ENCODE measurements around the gene CDK8. TPM values are rescaled to one million over a fixed set of nuclear protein-coding genes. Genes with fewer than 3 reads are reported as not detected.

The CDK8 gene
- total and polyA plus RNA-seq, 9 of the 15 experiments (the other 6 are each of a cell fraction or from before 2014, with no cell fraction given), result 11.3 to 33.7 (median 20.3) TPM

GRCh38 chr13:26253787-26254582, at the start of gene CDK8 (continued):
- TF ChIP-seq, protein P1, sequence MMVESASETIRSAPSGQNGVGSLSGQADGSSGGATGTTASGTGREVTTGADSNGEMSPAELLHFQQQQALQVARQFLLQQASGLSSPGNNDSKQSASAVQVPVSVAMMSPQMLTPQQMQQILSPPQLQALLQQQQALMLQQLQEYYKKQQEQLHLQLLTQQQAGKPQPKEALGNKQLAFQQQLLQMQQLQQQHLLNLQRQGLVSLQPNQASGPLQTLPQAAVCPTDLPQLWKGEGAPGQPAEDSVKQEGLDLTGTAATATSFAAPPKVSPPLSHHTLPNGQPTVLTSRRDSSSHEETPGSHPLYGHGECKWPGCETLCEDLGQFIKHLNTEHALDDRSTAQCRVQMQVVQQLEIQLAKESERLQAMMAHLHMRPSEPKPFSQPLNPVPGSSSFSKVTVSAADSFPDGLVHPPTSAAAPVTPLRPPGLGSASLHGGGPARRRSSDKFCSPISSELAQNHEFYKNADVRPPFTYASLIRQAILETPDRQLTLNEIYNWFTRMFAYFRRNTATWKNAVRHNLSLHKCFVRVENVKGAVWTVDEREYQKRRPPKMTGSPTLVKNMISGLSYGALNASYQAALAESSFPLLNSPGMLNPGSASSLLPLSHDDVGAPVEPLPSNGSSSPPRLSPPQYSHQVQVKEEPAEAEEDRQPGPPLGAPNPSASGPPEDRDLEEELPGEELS (CRISPR knock-in tag; IDR thresholded peaks at IDR 0.05; ENCODE audit: borderline replicate concordance), result no peak
- TF ChIP-seq RB1 (IDR thresholded peaks at IDR 0.05; ENCODE audit: low read depth), result no peak
- no peak for TF ChIP-seq XRCC4 (IDR thresholded peaks at IDR 0.05; ENCODE audit: extremely low read depth, insufficient read depth, insufficient read length)
- peak; percentile 49 for TF ChIP-seq ZBTB8A (IDR thresholded peaks at IDR 0.05; ENCODE audit: partially characterized antibody)
- no peak for TF ChIP-seq HMGXB4 (CRISPR knock-in tag; IDR thresholded peaks at IDR 0.05)
- TF ChIP-seq NCOR1 (IDR thresholded peaks at IDR 0.05), result no peak
- 0 out of 2 replicates have a peak, but pooled peaks have one; percentile 19 for TF ChIP-seq THAP7 (CRISPR knock-in tag; IDR thresholded peaks at IDR 0.05)
- TF ChIP-seq KLF6 (CRISPR knock-in tag; IDR thresholded peaks at IDR 0.05; ENCODE audit: borderline replicate concordance), result no peak
- no peak for TF ChIP-seq ZNF174 (CRISPR knock-in tag; IDR thresholded peaks at IDR 0.05)
- no peak for TF ChIP-seq ZNF354B (CRISPR knock-in tag; IDR thresholded peaks at IDR 0.05)
- TF ChIP-seq PHB (CRISPR knock-in tag; IDR thresholded peaks at IDR 0.05), result no peak
- TF ChIP-seq, protein P2, sequence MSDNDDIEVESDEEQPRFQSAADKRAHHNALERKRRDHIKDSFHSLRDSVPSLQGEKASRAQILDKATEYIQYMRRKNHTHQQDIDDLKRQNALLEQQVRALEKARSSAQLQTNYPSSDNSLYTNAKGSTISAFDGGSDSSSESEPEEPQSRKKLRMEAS (CRISPR knock-in tag; IDR thresholded peaks at IDR 0.05), result peak; percentile 48; the same call in 1 of the 2 replicates
- no peak for TF ChIP-seq ZC3H11A (IDR thresholded peaks at IDR 0.05; ENCODE audit: low read depth, low read length)
- no peak for TF ChIP-seq BCOR (IDR thresholded peaks at IDR 0.05)
- TF ChIP-seq DNMT1 (IDR thresholded peaks at IDR 0.05), result no peak
- TF ChIP-seq RERE (CRISPR knock-in tag; IDR thresholded peaks at IDR 0.05; ENCODE audit: borderline replicate concordance), result no peak

Data from K562 (cell line).